T-helper 2 cell treated with Interferon-gamma antibody and Interleukin-4, amounts not matched to agents 5 μg/mL and 100 μg/mL, for 36 hours (primary cell): Measurements from ENCODE around the gene PMS2.
"Not testable (repeated sequence)": the region's sequence is repeated elsewhere in the genome, so short reads cannot be mapped to it uniquely, and the experiment has no call there.

ENCODE experiments used
- DNase-seq: peaks from one replicate; pipeline ENCODE4 v3.0.0; 2021; ENCODE audit warnings: low spot score
- H3K27ac Mint-ChIP-seq: one replicate; pipeline ENCODE4 v1.8.0; 2021; ENCODE audit warnings: mild to moderate bottlenecking, mixed read lengths
- H3K27me3 Mint-ChIP-seq: one replicate; pipeline ENCODE4 v1.8.0; 2021; ENCODE audit warnings: low read depth, mixed read lengths
- H3K36me3 Mint-ChIP-seq: one replicate; pipeline ENCODE4 v1.8.0; 2021; ENCODE audit warnings: low read depth, mixed read lengths
- H3K4me1 Mint-ChIP-seq: one replicate; pipeline ENCODE4 v1.8.0; 2021; ENCODE audit warnings: low read depth, mixed read lengths
- H3K4me3 Mint-ChIP-seq: one replicate; pipeline ENCODE4 v1.8.0; 2022; ENCODE audit warnings: mild to moderate bottlenecking, moderate library complexity, mixed read lengths
- H3K9me3 Mint-ChIP-seq: one replicate; pipeline ENCODE4 v1.8.0; 2021; ENCODE audit warnings: mixed read lengths

The PMS2 gene, protein sequence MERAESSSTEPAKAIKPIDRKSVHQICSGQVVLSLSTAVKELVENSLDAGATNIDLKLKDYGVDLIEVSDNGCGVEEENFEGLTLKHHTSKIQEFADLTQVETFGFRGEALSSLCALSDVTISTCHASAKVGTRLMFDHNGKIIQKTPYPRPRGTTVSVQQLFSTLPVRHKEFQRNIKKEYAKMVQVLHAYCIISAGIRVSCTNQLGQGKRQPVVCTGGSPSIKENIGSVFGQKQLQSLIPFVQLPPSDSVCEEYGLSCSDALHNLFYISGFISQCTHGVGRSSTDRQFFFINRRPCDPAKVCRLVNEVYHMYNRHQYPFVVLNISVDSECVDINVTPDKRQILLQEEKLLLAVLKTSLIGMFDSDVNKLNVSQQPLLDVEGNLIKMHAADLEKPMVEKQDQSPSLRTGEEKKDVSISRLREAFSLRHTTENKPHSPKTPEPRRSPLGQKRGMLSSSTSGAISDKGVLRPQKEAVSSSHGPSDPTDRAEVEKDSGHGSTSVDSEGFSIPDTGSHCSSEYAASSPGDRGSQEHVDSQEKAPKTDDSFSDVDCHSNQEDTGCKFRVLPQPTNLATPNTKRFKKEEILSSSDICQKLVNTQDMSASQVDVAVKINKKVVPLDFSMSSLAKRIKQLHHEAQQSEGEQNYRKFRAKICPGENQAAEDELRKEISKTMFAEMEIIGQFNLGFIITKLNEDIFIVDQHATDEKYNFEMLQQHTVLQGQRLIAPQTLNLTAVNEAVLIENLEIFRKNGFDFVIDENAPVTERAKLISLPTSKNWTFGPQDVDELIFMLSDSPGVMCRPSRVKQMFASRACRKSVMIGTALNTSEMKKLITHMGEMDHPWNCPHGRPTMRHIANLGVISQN

GRCh38 chr7:6008668-6009611 is at the start of gene PMS2, which contains the start of gene AIMP2:
Gene PMS2 (minus strand): TSS chr7:6009049. CDS start chr7:6009019, 30 bp downstream.
Gene AIMP2 (plus strand): TSS chr7:6009272. CDS start chr7:6009364, 92 bp downstream.
- peak; percentile 98 for DNase-seq
- H3K27me3 Mint-ChIP-seq: no peaks in the 10 kb centered on the region
- H3K9me3 Mint-ChIP-seq: no peaks in the 10 kb centered on the region
- H3K27ac Mint-ChIP-seq: peak within 1 kb of the TSS; percentile 94
- H3K4me3 Mint-ChIP-seq: peak within 1 kb of the TSS; percentile 92
- peaks cover 29% of the 10 kb centered on the region for H3K4me1 Mint-ChIP-seq
- peaks cover 20% of the 10 kb centered on the region for H3K36me3 Mint-ChIP-seq

DNA sequence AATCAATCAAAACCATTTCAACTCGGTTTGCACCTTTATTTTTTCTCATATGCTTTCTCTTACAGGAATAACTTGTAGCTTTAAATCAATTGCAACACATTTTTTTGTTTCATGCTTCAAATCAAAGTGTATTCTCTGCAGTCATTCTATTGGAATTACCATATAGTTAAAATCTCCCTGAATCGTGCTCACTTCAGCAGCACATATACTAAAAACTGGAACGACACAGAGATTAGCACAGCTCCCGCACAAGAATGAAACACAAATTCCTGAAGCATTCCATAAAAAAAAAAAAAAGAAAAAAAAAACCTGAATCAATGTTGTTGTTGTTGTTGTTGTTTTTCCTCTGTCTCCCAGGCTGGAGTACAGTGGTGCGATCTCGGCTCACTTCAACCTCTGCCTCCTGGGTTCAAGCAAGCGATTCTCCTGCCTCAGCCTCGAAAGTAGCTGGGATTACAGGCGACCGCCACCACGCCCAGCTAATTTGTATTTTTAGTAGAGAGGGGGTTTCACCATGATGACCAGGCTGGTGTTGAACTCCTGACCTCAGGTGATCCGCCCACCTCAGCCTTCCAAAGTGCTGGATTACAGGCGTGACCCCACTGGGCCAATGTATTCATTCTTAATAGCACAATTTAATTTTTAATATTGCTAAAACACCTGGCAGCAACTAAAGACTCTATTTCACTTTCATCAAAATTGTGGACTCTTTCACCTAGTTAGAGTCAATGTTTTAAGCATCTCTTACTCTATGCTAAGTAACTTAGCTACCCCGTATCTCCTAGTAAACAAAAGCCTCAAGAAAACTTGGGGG is 48.7 kb upstream of the PMS2 start:
- Mint-ChIP-seq H3K4me3 (peak overlapping the region; percentile 95), H3K4me1 (peaks cover 13% of the 10 kb centered on the region), H3K36me3 (peaks cover 12% of the 10 kb centered on the region), H3K9me3 (no peaks in the 10 kb centered on the region), H3K27me3 (no peaks in the 10 kb centered on the region), H3K27ac (peak overlapping the region; percentile 97)
- DNase-seq: no peak

DNA sequence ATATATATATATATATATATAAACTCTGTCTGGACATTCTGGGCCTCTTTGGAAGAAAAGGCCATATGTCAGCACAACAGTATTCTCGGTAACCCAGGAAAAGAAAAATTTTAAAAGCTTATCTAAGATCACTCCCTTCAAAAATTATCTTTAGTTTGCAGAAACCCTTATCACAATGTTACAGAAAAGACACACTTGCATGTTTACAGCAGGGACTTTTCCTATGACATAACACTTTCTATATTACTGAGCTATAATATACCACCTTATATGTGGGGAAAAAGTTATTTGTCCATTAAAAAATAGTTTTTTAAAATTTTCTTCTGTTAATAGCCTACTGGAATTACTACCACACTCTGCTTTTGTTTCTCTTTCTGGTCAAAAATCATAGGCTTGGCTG is 47.8 kb upstream of the PMS2 start:
- Mint-ChIP-seq H3K9me3 (no peaks in the 10 kb centered on the region), H3K4me3 (no peak overlapping the region), H3K27me3 (no peaks in the 10 kb centered on the region), H3K4me1 (peaks cover 13% of the 10 kb centered on the region), H3K36me3 (peaks cover 15% of the 10 kb centered on the region), H3K27ac (no peak overlapping the region)
- no peak for DNase-seq

GRCh38 chr7:6051185-6051584 is 42.3 kb upstream of the PMS2 start:
- DNase-seq, H3K27ac Mint-ChIP-seq, H3K4me3 Mint-ChIP-seq, H3K27me3 Mint-ChIP-seq, H3K9me3 Mint-ChIP-seq, H3K4me1 Mint-ChIP-seq: not testable (repeated sequence)
- H3K36me3 Mint-ChIP-seq: peaks cover 25% of the 10 kb centered on the region

DNA sequence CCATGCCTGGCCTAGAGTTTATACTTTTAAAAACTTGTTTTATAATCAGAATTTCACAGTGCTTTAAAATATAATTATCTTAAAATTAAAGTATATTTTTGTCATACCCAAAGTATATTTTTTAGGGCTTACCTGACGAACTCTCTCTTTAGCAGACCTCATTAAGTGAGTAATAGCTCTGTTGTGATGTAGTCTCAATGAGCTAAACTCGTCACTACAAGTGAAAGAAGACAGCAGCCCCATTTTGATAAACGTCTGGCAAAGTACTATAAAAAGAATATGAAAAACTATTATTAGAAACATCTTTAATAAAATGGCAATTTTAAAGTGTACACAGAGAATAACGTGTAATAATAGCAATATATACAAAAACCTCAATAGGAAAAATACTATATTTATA is 40.9 kb upstream of the PMS2 start:
- peaks cover 2% of the 10 kb centered on the region for H3K4me1 Mint-ChIP-seq
- H3K36me3 Mint-ChIP-seq: peaks cover 25% of the 10 kb centered on the region
- H3K9me3 Mint-ChIP-seq: no peaks in the 10 kb centered on the region
- no peak overlapping the region for H3K4me3 Mint-ChIP-seq
- no peak overlapping the region for H3K27ac Mint-ChIP-seq
- no peaks in the 10 kb centered on the region for H3K27me3 Mint-ChIP-seq
- DNase-seq: no peak

- H3K4me3 Mint-ChIP-seq: no peak overlapping the region
- H3K27ac Mint-ChIP-seq: no peak overlapping the region
- DNase-seq: no peak
- H3K4me1 Mint-ChIP-seq: no peaks in the 10 kb centered on the region
- no peaks in the 10 kb centered on the region for H3K27me3 Mint-ChIP-seq
- H3K9me3 Mint-ChIP-seq: no peaks in the 10 kb centered on the region
- peaks cover 48% of the 10 kb centered on the region for H3K36me3 Mint-ChIP-seq
These were observed 26.8 kb upstream of the PMS2 start for GRCh38 chr7:6035686-6036085.

DNA sequence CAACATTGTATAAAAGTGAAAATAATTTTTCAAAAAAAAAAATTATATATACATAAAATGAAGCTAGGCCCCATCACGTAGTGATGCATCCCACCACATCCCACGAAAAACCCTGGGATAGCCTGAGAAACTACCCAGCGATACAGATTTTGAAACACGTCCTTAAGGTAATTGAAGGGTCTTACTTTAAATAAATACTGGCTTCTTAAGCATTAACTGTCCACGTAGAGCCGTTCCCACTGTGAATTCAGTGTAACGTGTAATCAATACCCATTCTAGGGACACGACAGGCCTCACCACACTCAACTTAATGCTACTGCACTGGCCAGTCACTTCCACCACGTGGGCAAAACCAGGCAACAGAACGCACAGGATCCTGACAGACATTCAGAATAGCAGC is 26.3 kb upstream of the PMS2 start:
- H3K27me3 Mint-ChIP-seq: no peaks in the 10 kb centered on the region
- no peaks in the 10 kb centered on the region for H3K4me1 Mint-ChIP-seq
- no peak overlapping the region for H3K4me3 Mint-ChIP-seq
- peaks cover 45% of the 10 kb centered on the region for H3K36me3 Mint-ChIP-seq
- DNase-seq: no peak
- H3K9me3 Mint-ChIP-seq: no peaks in the 10 kb centered on the region
- no peak overlapping the region for H3K27ac Mint-ChIP-seq

GRCh38 chr7:6032641-6033040 is 23.8 kb upstream of the PMS2 start:
- H3K4me1 Mint-ChIP-seq: no peaks in the 10 kb centered on the region
- H3K27ac Mint-ChIP-seq: no peak overlapping the region
- H3K27me3 Mint-ChIP-seq: no peaks in the 10 kb centered on the region
- peaks cover 50% of the 10 kb centered on the region for H3K36me3 Mint-ChIP-seq
- H3K9me3 Mint-ChIP-seq: no peaks in the 10 kb centered on the region
- H3K4me3 Mint-ChIP-seq: no peak overlapping the region
- no peak for DNase-seq

- DNase-seq: no peak
- H3K27me3 Mint-ChIP-seq: no peaks in the 10 kb centered on the region
- H3K27ac Mint-ChIP-seq: no peak overlapping the region
- no peak overlapping the region for H3K4me3 Mint-ChIP-seq
- peaks cover 2% of the 10 kb centered on the region for H3K4me1 Mint-ChIP-seq
- no peaks in the 10 kb centered on the region for H3K9me3 Mint-ChIP-seq
- H3K36me3 Mint-ChIP-seq: peaks cover 53% of the 10 kb centered on the region
These were observed 23.3 kb upstream of the PMS2 start for GRCh38 chr7:6032167-6032566.

- no peaks in the 10 kb centered on the region for H3K27me3 Mint-ChIP-seq
These were observed 22.7 kb upstream of the PMS2 start for GRCh38 chr7:6031567-6031966.

GRCh38 chr7:6030988-6031387 is 22.1 kb upstream of the PMS2 start, which contains the start of gene ANKRD61:
Gene ANKRD61 (plus strand): TSS chr7:6031376. CDS start chr7:6031376, 0 bp downstream.
- H3K27ac Mint-ChIP-seq: peak within 1 kb of the TSS; percentile 13
- no peak for DNase-seq
- H3K27me3 Mint-ChIP-seq: no peaks in the 10 kb centered on the region
- H3K9me3 Mint-ChIP-seq: no peaks in the 10 kb centered on the region
- peaks cover 54% of the 10 kb centered on the region for H3K36me3 Mint-ChIP-seq
- peaks cover 12% of the 10 kb centered on the region for H3K4me1 Mint-ChIP-seq
- no peak within 1 kb of the TSS for H3K4me3 Mint-ChIP-seq

More at GRCh38 chr7:6031567-6031966, 22.7 kb upstream of the PMS2 start:
- no peaks in the 10 kb centered on the region for H3K9me3 Mint-ChIP-seq
- peaks cover 54% of the 10 kb centered on the region for H3K36me3 Mint-ChIP-seq
- H3K4me1 Mint-ChIP-seq: peaks cover 8% of the 10 kb centered on the region
- no peak for DNase-seq
- peak overlapping the region; percentile 13 for H3K27ac Mint-ChIP-seq
- no peak overlapping the region for H3K4me3 Mint-ChIP-seq

DNA sequence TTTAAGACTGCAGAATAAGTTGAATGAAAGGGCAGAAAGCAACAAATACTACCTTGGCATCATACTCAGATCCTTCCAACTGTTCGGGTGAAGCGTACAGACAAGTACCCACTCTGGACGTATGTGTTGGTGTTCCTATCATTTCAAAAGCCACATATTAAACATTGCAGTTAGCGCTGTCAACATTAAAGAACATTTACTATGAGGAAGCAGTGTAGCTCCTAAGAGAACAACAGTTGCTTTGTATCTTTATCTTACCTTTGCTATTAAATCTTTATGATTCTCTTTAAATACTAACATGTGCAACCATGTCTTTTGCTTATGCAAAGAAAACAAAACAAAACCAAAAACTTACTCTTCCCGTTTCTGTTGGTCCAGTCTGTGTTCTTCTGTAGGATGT is 19.7 kb upstream of the PMS2 start:
- Mint-ChIP-seq H3K27ac (peak overlapping the region; percentile 35), H3K36me3 (peaks cover 55% of the 10 kb centered on the region), H3K4me3 (no peak overlapping the region), H3K9me3 (no peaks in the 10 kb centered on the region), H3K27me3 (no peaks in the 10 kb centered on the region), H3K4me1 (peaks cover 14% of the 10 kb centered on the region)
- no peak for DNase-seq
